GM19463 (cell line): Measurements from ENCODE around the gene ABAT.
A peak's percentile ranks its signal among the peaks of the same experiment; 100 is the strongest.

ENCODE experiments used
- ATAC-seq: cut with Tn5 transposase; IDR thresholded peaks from one replicate; pipeline ENCODE4 v1.9.1; 2021; ENCODE audit warnings: mild to moderate bottlenecking, moderate library complexity; ENCODE audit not compliant: unreplicated experiment

Gene ABAT

DNA sequence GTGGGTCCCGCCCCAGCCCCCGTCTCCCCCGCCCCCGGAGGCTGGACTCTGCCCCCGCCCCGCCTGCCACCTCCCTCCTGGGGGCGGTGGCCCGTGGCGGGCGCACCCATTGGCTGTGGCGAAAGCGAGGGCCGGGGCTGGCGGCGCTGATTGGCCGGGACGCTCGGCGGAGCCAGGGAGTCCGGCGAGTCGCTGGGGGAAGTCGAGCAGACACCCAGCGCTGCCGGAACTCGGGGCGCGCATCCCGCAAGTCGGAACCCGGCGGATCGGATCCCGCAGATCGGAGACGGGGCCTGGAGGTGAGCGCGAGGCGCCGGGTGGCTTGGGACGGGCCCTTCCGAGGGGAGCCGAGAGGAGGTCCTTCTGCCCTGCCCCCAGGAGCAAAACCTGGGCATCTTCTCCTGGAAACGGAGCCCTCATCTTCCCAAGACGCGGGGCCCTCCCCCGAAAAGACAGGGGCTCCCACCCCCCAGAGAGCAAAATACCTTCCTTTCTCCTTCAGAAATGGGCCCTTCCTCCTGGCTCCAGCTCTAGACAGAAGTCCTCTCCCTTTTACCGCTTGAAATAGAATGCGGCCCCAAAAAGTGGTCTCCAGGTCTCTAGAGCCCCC, at the start of gene ABAT:
ABAT (plus strand) TSS at position 205 of the 610 bp plus-strand sequence. CDS start 61,123 bp downstream, outside the sequence.
- peak; percentile 100 for ATAC-seq

DNA sequence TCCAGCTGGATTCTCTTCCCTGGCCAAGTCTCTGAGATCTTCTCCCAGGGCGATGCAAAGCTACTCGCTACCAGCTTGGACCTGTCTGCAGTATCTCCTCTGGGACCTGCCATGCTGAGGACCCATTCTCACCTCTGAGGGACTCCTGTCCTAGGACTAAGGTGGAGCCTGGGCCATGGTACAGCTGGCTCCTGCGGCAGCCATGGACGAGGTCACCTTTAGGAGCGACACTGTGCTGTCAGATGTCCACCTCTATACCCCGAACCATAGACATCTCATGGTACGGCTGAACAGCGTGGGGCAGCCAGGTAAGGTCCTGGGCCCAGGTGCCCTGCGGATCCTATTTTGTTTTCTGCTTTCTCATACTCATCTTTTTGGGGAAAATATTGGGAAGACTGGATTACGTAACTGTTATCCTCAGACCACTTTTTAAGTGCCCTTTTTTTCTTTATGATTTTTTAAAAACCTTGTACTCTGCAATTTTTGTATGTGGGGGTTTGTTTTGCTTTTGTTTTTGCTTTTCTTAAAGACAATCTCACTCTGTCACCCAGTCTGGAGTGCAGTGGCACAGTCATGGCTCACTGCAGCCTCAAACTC, 48.8 kb upstream of the ABAT start:
- no peak for ATAC-seq

DNA sequence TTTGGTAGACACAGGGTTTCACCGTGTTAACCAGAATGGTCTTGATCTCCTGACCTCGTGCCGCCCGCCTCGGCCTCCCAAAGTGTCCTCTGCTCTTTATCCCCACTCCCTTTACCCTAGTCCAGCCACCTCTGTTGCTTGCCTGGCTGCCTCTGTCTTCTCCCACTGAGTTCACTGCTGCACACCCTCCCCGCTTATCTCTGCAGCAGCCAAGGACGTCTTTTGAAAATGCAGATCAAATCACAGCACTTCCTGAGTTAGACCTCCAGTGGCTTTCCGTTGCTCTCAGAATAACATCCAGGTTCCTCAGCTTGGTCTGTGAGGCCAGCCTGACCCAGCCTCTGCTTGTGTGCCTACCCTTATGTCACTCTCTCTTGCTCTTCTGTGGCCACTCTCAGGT, 47.5 kb upstream of the ABAT start:
- no peak for ATAC-seq

DNA sequence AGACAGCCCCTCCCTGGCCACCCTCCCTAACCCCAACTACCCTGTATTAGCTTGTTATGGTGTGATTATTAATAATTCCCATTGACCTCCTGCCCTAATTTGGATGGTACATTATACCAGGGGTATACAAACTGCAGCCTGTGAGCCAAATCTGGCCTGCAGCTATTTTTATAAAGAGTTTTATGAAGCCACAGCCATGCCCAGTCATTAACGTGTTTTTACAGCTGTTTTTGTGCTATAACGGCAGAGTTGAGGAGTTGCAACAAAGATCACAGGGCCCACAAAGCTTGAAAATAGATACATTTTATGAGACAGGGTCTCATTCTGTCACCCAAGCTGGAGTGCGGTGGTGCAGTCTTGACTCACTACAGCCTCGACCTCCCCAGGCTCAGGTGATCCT, 47.0 kb upstream of the ABAT start:
- no peak for ATAC-seq

DNA sequence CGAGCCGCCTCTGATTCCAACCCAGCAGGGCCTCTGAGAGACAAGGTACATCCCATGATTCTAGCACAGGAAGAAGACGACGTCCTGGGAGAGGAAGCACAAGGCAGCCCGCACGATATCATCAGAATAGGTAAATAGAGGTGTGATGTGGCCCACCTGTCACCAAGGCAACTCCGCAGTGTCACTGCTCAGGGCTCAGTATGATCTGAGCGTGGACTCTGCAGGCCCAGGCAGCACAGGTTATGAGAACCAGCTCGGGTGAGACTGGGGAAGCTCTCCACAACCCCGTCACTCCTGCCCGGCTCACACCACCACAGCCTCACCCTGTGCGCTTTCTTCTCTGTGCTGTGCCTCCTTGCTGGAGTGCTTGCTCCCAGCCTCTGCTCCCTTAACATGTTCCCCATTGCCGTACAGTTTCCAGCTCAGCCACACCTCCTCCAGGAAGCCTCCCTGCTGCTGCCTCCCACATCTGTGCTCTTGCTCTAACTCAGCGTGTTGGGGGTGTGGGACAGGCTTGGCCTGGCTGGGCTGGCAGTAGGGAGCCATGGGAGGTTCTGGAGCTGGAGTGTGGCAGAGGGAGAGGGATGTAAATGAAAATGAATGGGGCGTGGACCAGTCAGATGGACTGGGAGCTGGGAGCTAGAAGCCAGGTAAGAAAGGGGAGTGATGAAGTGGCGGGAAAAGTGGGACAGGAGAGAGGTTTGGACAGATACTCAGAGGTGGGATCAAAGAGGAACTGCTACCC, 45.3 kb upstream of the ABAT start:
- no peak for ATAC-seq

DNA sequence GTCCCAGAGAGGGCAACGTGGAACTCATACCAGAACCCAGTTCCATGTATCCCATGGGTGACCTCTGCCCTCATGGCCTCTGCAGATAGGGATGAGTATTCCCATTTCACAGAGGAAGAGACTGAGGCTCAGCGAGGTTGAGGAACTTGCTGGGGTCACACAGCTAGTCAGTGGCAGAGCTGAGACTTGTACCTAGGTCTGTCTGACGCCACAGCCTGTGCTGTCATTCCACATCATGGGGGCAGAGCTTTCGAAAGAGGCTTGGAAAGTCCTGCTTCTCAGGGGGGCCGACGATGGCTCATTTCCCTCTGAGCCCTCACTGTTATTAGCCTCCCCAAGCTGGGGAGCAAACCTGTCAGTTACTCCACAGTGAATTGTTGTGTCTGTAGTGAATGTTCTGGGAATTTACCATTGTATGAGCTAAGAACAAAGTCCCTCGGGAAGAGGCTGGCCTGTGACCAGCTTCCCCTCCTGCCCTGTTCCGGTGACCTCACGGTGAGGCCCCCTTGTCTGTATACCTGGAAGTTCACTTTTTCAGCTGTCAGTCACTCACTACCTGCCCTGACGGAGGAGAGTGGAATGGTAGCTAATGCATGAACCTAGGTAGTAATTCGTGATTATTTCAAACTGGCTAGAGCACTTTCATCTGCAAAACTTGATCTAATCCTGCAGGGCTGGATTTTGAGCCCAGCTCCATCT, 44.0 kb upstream of the ABAT start:
- ATAC-seq = no peak

DNA sequence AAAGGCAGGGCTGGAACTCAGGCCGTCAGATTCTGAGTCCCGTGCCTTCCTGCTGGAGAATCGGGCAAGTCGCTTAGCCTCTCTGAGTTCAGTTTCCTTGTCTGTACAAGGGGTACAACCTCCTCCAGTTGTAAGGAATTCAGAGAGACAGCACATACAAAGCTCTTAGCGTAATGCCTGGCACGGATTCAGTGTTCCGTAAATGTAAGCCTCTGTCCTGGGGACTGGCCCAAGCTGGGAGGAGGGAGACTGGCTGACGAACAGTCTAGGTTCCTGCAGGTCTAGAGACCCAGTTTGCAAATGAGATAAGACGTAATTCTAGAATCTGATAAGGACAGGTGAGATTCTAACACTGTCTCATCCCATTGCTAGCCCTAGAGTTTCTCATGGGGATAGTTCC, 43.0 kb upstream of the ABAT start:
- no peak for ATAC-seq

DNA sequence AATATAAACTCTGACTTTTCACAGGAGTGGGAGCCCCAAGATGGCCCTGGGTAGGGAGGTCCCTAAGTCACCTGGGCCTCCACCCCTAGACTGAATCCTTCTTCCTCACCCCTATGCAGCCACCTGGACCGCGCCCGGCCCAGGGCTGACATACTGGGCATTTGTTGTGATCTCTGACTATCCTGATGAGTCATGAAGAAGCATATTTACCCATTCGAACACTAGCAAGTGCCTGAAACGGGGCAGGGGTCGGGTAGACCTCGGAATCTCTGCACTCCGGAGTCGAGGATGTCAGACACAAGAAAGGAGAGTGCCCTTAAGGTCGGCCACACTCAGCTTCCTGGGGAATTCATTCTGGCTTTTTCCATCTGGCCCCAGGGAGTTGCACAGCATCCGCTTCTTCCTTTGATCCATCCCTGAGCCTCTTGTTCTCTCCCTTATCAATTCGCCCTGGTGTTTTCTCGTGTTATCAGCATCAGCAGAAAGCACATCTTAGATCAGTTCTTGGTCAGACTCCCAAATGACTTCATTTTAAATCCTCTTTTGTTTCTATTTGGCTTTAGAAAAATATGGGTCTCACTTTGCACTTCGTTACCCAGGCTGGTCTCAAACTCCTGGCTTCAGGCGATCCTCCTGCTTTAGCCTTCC, 42.5 kb upstream of the ABAT start:
- no peak for ATAC-seq

DNA sequence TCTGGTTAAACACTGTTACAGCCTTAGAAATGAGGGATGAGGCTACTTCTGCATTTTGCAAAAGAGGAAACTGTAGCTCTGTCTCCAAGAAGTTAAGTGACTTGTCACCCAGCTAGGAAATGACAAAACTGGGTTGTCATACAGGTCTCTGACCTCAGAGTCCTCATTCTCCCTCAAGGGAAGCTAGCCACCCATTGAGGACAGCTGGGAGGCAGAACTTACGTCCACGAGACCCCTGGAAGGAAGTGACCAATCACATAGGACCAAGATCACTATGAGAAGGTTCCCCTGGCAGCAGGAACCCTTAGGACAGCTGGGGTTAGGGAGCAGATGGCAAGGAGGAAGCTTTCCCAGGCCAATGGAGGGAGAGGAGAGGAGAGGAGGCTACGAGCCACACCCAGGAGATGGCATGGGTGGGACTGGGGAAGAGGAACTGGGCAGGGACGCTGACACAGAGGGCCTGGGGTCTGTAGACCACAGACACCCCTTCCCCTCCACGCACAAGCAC, 41.7 kb upstream of the ABAT start:
- no peak for ATAC-seq

DNA sequence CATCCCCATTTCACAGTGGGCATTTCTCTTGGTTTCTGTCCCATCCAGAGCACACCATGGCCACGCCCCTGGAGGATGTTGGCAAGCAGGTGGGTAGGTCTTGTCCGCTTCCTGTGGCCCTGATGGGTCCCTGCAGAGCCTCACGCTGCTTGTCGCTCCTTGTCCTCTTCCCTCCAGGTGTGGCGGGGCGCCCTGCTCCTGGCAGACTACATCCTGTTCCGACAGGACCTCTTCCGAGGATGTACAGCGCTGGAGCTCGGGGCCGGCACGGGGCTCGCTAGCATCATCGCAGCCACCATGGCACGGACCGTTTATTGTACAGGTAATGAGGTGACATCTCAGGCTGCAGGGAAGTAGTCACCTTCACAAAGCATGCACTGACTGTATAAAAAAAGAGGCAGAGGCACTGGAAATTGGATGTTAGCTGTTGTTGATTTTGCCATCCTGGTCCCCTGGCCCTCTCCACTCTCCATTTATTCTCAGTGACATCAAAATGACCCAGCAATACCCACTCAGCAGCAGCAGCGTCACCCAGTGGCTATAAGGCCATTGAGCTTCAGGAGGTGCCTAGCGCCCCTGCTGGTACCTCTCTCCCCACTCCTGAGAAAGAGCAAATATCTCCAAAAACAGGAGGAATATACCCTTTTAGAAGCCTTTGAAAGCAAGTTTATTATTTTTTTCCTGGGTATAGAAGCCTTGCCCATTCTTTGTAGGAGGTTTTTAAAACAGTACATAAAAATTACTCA, 39.3 kb upstream of the ABAT start:
- no peak for ATAC-seq

DNA sequence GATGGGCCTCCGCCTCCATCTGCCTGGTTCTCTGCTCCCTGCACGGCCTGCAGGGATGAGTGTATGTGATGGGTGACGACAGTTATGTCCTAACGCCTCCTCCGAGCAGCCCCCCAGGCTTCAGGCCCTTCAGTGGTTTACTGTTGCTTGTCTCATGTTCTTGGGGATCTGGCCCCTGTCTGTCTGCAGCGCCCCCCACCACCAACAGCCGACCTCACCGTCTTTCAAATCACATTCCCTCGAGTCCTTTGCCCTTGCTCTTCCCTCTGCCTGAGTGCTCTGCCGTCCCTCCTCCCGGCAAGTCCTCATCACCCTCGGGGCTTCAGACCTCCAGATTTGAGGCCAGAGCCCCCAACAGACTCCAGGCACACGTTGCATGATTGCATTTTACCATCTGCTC, 34.7 kb upstream of the ABAT start:
- ATAC-seq = no peak

DNA sequence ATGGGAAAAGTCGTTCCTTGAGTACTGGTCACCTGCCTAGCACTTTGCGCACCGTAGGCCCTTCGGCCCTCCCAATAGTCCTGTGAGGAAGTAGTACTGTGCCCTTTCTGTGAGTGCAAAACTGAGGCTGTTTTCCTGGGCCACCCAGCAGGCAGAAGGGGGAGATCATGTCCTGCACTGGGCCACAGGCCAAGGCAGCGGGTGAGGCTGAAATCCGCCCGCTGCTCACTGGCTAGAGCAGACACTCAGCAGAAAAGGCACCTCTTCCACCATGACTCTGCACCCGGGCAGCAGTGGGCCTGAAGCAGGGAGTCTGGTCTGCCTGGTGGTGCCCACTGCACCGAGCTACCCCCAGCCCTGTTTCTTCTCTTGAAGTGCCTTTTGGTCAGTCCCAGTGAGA, 32.7 kb upstream of the ABAT start:
- ATAC-seq = no peak

DNA sequence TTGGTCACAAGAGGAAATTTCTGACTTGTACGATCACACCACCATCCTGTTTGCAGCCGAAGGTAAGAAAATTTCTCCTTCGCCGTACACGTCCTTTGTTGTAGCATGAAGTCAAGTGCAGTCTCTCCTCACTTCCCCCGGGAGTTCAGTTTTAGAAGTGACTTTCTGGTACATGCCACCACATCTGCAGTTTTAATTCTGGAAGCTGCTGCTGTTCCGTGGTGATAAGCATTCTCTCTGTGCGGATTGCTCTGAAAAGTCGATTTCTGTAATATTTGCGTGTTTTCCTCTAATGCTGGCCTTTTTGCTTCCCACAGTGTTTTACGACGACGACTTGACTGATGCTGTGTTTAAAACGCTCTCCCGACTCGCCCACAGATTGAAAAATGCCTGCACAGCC, 32.3 kb upstream of the ABAT start:
- ATAC-seq = no peak

DNA sequence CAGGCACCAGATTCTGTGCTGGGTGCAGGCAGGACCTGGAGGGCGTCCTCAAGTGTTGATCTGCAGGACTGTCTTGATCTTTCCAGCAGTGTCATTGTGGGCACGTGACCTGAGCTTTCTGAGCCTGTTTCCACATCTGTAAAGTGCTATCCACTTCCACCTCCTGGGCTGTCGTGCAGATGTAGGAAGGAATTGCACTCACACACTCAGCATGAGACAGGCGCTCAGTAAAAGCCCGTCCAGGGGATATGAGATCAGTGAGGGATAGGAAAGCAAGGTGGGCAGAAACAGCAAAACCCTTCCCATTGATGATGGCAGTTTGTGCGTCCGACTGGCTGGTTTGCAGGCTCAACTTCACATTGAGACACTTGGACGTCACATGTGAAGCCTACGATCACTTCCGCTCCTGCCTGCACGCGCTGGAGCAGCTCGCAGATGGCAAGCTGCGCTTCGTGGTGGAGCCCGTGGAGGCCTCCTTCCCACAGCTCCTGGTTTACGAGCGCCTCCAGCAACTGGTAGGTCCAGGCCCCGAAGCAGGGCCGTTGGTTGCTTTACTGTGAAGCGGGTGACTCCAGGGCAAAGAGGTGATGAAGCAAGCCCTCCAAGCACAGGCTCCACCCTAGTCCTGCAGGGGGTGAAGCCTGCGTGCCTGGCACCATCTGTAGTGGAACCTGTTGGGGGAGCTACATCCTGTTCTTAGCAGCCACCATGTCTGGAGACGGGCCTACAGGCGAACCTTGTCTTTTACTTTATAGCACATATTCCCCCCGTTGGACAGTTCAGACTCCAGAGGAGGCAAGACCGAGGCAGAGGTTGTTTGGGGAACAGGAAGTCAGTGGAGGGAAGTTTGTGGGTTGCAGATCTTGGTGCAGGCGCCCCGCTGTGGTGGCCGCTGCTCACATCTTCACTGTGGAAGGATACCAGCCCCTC, 29.9 kb upstream of the ABAT start:
- no peak for ATAC-seq

DNA sequence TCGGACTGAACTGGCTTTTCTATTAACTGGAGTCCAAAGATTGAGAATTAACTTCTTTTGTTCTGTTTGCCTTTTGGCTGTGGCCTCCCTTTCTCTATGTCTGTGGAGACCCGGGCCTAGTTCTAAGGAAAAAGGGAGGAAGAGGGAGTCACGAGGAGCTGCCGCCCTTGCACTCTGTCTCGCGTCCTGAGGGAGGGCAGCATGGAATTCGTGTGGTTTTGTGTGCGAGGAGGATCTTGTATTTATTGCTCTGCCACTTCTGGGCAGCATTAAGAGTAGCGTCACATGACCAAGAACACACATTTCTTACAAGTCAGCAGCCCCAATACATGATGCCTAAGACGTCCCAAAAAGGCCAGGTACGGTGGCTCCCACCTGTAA, 29.3 kb upstream of the ABAT start:
- no peak for ATAC-seq

DNA sequence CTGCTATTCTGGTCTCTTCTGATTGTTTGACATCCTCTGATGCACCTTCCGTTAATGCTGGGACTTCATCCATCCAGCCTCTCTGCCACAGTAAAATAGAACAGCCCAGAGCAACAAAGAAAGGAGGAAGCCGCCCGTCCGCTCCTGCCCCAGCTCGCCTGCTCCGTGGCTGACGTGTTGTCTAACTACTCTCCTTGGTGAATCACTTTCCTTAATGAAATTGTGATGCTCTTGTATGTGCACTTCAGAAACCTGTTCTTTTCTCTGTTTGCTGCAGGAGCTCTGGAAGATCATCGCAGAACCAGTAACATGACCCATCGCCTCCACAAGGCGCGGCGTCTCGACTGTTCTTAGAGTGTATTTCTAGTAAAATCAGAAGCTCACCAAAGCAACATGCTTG, 28.6 kb upstream of the ABAT start:
- ATAC-seq = no peak

DNA sequence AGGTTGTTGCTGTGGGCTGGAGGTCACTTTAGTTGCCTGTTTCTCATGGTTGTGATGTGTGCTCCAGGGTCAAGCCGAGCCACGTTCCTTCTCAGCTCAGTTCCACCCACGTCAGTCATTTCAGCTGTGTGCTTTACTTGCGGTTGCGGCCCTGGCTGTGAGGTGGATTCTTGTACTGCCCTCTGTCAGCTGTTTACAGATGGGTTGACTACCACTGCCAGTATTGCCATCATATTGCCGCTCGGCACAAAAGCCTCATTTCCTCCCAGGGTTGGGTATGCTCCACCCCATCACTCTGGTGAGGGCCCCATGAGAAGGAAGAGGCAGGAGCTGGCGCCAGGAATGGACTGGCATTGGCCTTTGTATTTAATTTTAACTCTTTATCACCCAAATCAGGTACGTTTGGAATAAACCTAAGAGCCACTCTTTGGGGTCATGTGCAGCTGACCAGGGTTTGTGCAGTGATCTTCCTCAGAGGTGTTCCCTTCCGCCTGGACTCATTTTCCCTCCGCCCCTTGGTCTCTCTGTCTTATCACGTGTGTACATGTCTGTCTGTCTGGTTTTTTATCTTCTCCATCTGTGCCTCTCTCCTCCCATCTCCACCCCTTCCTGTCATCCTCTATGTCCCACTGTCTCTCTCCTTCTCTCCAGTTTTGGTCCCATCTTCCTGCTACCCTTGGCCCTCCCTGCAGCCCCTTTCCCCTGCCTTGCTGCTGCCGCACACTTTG, 27.9 kb upstream of the ABAT start:
- no peak for ATAC-seq

DNA sequence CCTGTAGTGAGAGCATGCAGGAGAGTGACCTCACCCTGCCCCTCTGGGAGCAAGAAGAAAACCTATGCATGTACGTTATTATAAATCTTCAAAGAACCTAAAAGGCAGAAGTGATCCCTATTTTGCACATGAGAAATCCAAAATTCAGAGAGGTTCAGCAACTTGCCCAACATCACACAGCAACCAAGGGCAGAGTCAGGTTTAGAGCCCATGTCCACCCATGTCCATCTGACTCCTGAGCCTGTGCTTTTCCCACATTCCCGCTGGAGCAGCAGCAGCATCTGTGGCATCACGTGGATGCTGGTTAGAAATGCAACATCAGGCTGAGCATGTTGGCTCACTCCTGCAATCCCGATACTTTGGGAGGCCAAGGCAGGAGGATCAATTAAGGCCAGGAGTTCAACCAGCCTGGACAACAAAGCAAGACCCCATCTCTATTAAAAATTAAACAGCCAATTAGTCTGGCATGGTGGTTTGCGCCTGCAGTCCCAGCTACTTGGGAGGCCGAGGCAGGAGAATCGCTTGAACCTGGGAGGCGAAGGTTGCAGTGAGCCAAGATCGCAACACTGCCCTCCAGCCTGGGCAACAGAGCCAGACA, 26.6 kb upstream of the ABAT start:
- no peak for ATAC-seq
